PC-3 (cell line): Measurements from ENCODE around the gene KCNN4.

Experiments
- CTCF ChIP-seq: fragments of 300-600 bp; sonication (generic); conservative IDR thresholded peaks from 2 replicates; pipeline ENCODE4 v1.5.1; 2017; ENCODE audit warnings: antibody characterized with exemption, low read depth, mild to moderate bottlenecking, low read length
- EZH2 ChIP-seq: fragments of 300-600 bp; sonication (generic); IDR thresholded peaks from one replicate; pipeline ENCODE4 v1.6.1; 2017; ENCODE audit warnings: antibody characterized with exemption, mild to moderate bottlenecking, low read length; ENCODE audit not compliant: unreplicated experiment

- TF ChIP-seq CTCF = no peak; the same call in 1 of the 2 replicates
- TF ChIP-seq EZH2 = no peak
Observed at GRCh38 chr19:43766755-43767043, 14.1 kb downstream of the KCNN4 start.
